Stomach smooth muscle (tissue), 2 donors: ENCODE data around the gene VKORC1.

ENCODE experiments used
- H3K27ac ChIP-seq: one replicate; pipeline ENCODE4 v1.7.0; 2013; ENCODE audit warnings: mild to moderate bottlenecking, low read length, inconsistent platforms
- H3K27me3 ChIP-seq, 2 donors: one replicate each; pipeline ENCODE4 v1.7.0; 2013; ENCODE audit warnings: low read length in 2 of 2; ENCODE audit not compliant: insufficient read depth in 2 of 2, control insufficient read depth in 1 of 2
- H3K36me3 ChIP-seq, 2 donors: one replicate each; pipeline ENCODE4 v1.7.0; 2013; ENCODE audit warnings: low read length in 2 of 2; ENCODE audit not compliant: control insufficient read depth in 2 of 2, insufficient read depth in 2 of 2
- H3K4me1 ChIP-seq: one replicate; pipeline ENCODE4 v1.7.0; 2013; ENCODE audit warnings: low read length; ENCODE audit not compliant: control insufficient read depth, insufficient read depth
- H3K4me3 ChIP-seq, 2 donors: one replicate each; pipeline ENCODE4 v1.7.0; 2013; ENCODE audit warnings: low read length in 2 of 2
- H3K9ac ChIP-seq, 2 donors: one replicate each; pipeline ENCODE4 v1.7.0; 2013; ENCODE audit warnings: low read length in 2 of 2, mild to moderate bottlenecking in 1 of 2
- H3K9me3 ChIP-seq, 2 donors: one replicate each; pipeline ENCODE4 v1.7.0; 2013; ENCODE audit warnings: low read length in 2 of 2; ENCODE audit not compliant: control insufficient read depth in 2 of 2
- donor health status: healthy.
- donor health status: Pancreatic carcinoma.

VKORC1 gene

DNA sequence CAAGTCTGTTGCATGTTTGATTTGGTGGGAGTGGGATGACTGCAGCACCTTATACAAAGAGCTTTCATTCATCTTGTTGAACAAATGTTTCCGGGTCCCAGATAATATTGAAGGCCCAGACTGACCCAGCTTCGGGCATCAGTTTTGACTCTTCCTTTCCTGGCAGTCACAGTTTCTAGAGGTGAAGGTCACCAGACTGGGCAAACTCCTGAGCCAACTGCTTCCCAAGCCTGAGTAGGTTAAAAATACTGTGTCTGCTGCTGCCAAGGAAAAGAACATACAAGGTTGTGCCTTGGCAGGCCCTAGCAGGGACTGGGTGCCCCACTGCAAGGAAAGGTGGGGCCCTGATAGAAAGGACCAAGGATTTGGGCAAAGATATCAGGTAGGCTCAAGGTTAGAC, 18.1 kb upstream of the VKORC1 start:
- H3K9ac ChIP-seq = no peak overlapping the region
- no peaks in the 10 kb centered on the region for H3K27me3 ChIP-seq
- H3K4me3 ChIP-seq = no peak overlapping the region
- no peak overlapping the region for H3K27ac ChIP-seq
- H3K9me3 ChIP-seq = no peaks in the 10 kb centered on the region
- peaks cover 23% of the 10 kb centered on the region for H3K4me1 ChIP-seq
- peaks cover 18 to 26% of the 10 kb centered on the region in 2 donors for H3K36me3 ChIP-seq

- Histone ChIP-seq H3K36me3 (peaks cover 18 to 26% of the 10 kb centered on the region in 2 donors), H3K27me3 (no peaks in the 10 kb centered on the region), H3K4me1 (peaks cover 22% of the 10 kb centered on the region), H3K9ac (no peak overlapping the region), H3K4me3 (no peak overlapping the region), H3K27ac (no peak overlapping the region), H3K9me3 (no peaks in the 10 kb centered on the region)
Observed at GRCh38 chr16:31111881-31112466, 17.4 kb upstream of the VKORC1 start.

DNA sequence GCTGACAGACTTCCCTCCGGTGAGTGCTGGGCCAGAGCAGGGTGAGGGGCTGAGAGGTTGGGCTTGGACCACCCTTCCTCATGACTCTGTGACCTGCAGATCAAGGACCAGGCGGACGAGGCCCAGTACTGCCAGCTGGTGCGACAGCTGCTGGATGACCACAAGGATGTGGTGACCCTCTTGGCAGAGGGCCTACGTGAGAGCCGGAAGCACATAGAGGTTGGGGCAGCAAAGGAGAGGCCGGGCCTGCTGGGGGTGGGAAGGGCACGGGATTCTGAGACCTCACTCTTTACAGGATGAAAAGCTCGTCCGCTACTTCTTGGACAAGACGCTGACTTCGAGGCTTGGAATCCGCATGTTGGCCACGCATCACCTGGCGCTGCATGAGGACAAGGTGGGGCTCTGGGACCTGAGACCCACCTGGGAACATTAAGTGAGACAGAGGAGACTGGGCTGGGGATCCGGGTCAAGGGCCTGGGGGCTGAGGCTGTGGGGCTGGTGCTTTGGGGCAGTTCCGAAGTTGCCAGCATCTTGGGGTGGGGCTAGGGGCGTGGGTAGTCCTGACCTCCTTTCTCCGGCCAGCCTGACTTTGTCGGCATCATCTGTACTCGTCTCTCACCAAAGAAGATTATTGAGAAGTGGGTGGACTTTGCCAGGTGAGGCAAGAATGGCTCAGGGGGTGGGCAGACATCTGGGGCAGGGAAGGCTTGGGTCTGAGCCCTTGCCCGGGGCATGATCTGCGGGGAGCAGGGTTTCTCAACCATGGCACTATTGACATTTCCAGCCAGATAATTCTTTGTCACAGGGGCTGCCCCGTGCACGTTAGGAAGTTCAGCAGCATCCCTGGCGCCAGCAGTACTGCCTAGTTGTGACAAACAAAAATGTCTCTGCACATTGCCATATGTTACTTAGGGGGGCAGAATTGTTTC, 15.8 kb upstream of the VKORC1 start:
- Histone ChIP-seq H3K36me3 (peaks cover 18 to 26% of the 10 kb centered on the region in 2 donors), H3K4me1 (peaks cover 24% of the 10 kb centered on the region), H3K9ac (no peak overlapping the region), H3K9me3 (no peaks in the 10 kb centered on the region), H3K27ac (no peak overlapping the region), H3K4me3 (no peak overlapping the region), H3K27me3 (no peaks in the 10 kb centered on the region)

DNA sequence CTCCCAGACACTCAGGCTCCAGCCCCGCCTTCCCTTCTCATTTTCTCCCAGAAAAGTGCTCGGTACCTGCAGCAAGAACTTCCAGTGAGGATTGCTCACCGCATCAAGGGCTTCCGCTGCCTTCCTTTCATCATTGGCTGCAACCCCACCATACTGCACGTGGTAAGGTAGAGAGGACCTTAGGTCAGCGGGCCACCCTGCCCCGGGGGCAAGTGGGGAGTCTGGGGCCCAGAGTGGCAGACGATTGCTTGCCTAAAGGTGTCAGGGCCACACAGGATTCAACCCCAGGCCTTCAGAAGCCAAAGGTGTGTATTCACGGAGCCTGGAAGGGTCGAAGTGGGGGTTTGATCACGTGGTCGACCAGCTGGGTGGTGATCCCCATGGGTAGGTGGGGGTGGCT, 15.0 kb upstream of the VKORC1 start:
- no peak overlapping the region for H3K27ac ChIP-seq
- H3K27me3 ChIP-seq = no peaks in the 10 kb centered on the region
- H3K9ac ChIP-seq = no peak overlapping the region
- H3K36me3 ChIP-seq = peaks cover 18 to 26% of the 10 kb centered on the region in 2 donors
- H3K4me3 ChIP-seq = no peak overlapping the region
- no peaks in the 10 kb centered on the region for H3K9me3 ChIP-seq
- H3K4me1 ChIP-seq = peaks cover 24% of the 10 kb centered on the region

DNA sequence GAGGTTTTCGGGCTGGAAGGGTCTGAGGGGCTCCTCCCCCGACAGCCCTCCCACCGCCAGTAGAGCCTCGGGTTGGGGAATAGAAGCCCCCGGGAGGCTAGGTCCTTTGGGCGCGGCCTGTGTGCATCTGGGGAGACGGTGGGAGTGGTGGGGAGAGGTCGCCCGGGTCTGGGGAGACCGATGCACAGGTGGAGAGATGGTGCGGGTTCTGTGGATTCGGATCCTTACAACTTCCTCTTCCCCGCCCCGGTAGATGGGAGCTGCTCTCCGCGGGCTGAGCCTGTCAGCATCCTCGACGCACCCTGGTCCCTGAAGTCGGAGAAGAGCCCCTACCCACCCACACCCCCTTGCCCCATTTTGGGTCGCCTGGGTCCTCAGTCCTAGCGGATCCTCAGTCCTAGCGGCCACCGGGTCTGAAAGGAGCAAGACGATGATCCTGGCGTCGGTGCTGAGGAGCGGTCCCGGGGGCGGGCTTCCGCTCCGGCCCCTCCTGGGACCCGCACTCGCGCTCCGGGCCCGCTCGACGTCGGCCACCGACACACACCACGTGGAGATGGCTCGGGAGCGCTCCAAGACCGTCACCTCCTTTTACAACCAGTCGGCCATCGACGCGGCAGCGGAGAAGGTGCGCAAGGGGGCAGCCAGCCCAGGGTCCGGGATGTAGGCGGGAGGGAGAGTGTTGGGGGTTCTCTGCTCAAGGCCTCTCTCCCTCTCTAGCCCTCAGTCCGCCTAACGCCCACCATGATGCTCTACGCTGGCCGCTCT, 14.4 kb upstream of the VKORC1 start:
- peak overlapping the region; percentile 77 to 86 for H3K4me3 ChIP-seq
- peak overlapping the region; percentile 80 to 90 for H3K9ac ChIP-seq
- peaks cover 18 to 26% of the 10 kb centered on the region in 2 donors for H3K36me3 ChIP-seq
- no peaks in the 10 kb centered on the region for H3K27me3 ChIP-seq
- H3K9me3 ChIP-seq = no peaks in the 10 kb centered on the region
- peak overlapping the region; percentile 55 for H3K27ac ChIP-seq
- H3K4me1 ChIP-seq = peaks cover 24% of the 10 kb centered on the region

DNA sequence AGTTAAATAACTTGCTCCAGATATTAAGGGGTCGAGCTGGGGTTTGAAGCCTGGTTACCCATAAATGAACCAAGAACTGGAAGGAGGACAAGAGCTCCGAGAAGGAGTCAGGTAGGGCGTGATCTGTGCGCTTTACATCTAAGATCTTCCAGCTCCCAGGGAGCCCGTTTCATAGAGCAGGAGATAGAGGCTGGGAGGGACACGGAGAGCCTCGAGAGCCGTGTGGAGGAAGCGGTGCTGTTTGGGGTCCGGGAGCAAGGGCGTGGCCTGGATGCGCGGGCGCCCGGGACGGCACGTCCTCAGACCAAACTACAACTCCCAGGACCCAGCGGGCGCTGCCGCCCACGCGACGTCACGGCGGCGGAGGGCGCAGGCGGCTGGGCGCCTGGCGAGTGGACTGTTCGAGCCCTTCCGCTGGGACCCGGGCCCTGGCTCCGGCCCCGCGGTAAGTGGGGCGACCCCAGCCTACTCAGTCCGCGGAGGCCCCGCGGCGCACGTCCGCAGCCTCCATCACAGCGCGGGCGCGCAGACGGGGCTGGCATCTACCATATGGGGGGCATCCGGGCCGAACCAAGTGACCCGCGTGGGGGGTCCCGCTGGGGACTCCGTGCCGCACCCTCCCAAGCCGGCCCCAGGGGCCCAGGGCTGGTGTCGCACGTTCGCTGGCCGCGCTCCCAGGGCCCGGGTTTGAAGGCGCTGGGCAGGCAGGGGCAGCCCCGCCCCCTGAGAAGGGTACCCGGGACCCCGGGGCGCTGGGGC, 13.6 kb upstream of the VKORC1 start, which contains the start of gene BCKDK:
TSS of gene BCKDK (plus strand) at position 352 of the 759 bp plus-strand sequence. CDS start 838 bp downstream, outside the sequence.
- H3K36me3 ChIP-seq = peaks cover 18 to 26% of the 10 kb centered on the region in 2 donors
- peak within 1 kb of the TSS; percentile 55 for H3K27ac ChIP-seq
- H3K4me3 ChIP-seq = peak within 1 kb of the TSS; percentile 77 to 86
- peak within 1 kb of the TSS; percentile 80 to 90 for H3K9ac ChIP-seq
- H3K4me1 ChIP-seq = peaks cover 24% of the 10 kb centered on the region
- H3K9me3 ChIP-seq = no peaks in the 10 kb centered on the region
- no peaks in the 10 kb centered on the region for H3K27me3 ChIP-seq

GRCh38 chr16:31107465-31107867, 12.9 kb upstream of the VKORC1 start:
- Histone ChIP-seq H3K27me3 (no peaks in the 10 kb centered on the region), H3K9me3 (no peaks in the 10 kb centered on the region), H3K4me1 (peaks cover 24% of the 10 kb centered on the region), H3K27ac (no peak overlapping the region), H3K4me3 (peak overlapping the region; percentile 77 to 86), H3K9ac (no peak overlapping the region), H3K36me3 (peaks cover 17 to 23% of the 10 kb centered on the region in 2 donors)

DNA sequence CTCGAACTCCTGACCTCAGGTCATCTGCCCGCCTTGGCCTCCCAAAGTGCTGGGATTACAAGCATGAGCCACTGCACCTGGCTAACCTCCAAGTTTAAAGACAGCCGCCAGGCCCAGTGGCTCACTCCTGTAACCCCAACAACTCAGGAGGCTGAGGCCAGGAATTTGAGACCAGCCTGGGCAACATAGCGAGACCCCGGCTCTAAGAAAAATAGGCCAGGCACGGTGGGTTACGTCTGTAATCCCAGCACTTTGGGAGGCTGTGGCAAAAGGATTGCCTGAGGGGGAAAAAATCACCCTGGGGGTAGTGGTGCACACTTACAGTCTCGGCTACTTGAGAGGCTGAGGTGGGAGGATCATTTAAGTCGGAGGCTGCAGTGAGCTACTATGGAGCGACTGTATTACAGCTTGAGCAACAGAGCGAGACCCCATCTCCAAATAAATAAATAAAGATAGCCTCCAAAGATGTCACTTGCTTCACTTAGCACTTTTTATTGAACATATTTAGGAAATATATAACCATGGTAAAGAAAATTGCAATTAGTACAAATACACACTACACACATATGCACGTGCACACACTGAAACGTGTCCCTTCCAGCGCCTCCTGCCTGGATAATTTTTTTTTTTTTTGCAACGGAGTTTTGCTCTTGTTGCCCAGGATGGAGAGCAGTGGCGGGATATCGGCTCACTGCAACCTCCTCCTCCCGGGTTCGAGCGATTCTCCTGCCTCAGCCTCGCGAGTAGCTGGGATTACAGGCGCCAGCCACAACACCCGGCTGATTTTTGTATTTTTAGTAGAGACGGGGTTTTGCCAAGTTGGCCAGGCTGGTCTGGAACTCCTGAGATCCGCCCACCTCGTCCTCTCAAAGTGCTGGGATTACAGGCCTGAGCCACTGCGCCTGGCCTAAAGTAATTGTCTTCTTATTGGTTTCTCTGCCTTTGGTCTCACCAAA, 12.2 kb upstream of the VKORC1 start:
- Histone ChIP-seq H3K27me3 (no peaks in the 10 kb centered on the region), H3K9me3 (no peaks in the 10 kb centered on the region), H3K36me3 (peaks cover 16 to 18% of the 10 kb centered on the region in 2 donors), H3K27ac (no peak overlapping the region), H3K4me1 (peaks cover 22% of the 10 kb centered on the region), H3K4me3 (no peak overlapping the region), H3K9ac (no peak overlapping the region)

- Histone ChIP-seq H3K27me3 (no peaks in the 10 kb centered on the region), H3K9ac (no peak overlapping the region), H3K27ac (no peak overlapping the region), H3K4me1 (peaks cover 22% of the 10 kb centered on the region), H3K4me3 (peak overlapping the region; percentile 31 to 66), H3K9me3 (no peaks in the 10 kb centered on the region), H3K36me3 (peaks cover 8 to 12% of the 10 kb centered on the region in 2 donors)
Observed at GRCh38 chr16:31105677-31106213, 11.1 kb upstream of the VKORC1 start.
